ENCODE results near the gene AOAH. TPM values are rescaled to one million over a fixed set of nuclear protein-coding genes. Genes with fewer than 3 reads are reported as not detected.

The AOAH gene
- not detected for total RNA-seq (2021; fragmentation: NEBNext Ultra II Directional; extraction: Animal tissue kit (Norgen Biotek cat#: 25700))
- long read RNA-seq = 0 reads

GRCh38 chr7:36723951-36724664 lies at the start of gene AOAH:
AOAH (minus strand) TSS chr7:36724494; CDS start chr7:36724148, 346 bp downstream.
- Mint-ChIP-seq H3K36me3 (ENCODE audit: low read depth) (no peaks in the 10 kb centered on the region), H3K4me3 (no peak within 1 kb of the TSS), H3K4me1 (ENCODE audit: low read depth) (no peaks in the 10 kb centered on the region)

GRCh38 chr7:36766451-36766850 lies 42.2 kb upstream of the AOAH start:
- Mint-ChIP-seq H3K27ac (no peak overlapping the region), H3K4me1 (ENCODE audit: low read depth) (no peaks in the 10 kb centered on the region), H3K36me3 (ENCODE audit: low read depth) (no peaks in the 10 kb centered on the region), H3K9me3 (peaks cover 42% of the 10 kb centered on the region), H3K4me3 (no peak overlapping the region), H3K27me3 (ENCODE audit: insufficient read depth) (peaks cover 1% of the 10 kb centered on the region)
- no peak for TF ChIP-seq CTCF (IDR thresholded peaks at IDR 0.05)
- no peak for DNase-seq

More at GRCh38 chr7:36723951-36724664, at the start of gene AOAH:
- peaks cover 2% of the 10 kb centered on the region; the same call in 1 of the 2 replicates for H3K27me3 Mint-ChIP-seq (ENCODE audit: insufficient read depth)
- no peak for TF ChIP-seq CTCF (IDR thresholded peaks at IDR 0.05)
- H3K9me3 Mint-ChIP-seq = peaks cover 44% of the 10 kb centered on the region
- no peak within 1 kb of the TSS for H3K27ac Mint-ChIP-seq
- no peak for DNase-seq

GRCh38 chr7:36765605-36766004 lies 41.3 kb upstream of the AOAH start:
- Mint-ChIP-seq H3K4me3 (no peak overlapping the region), H3K36me3 (ENCODE audit: low read depth) (no peaks in the 10 kb centered on the region), H3K27ac (no peak overlapping the region), H3K27me3 (ENCODE audit: insufficient read depth) (peaks cover 1% of the 10 kb centered on the region), H3K4me1 (ENCODE audit: low read depth) (no peaks in the 10 kb centered on the region), H3K9me3 (peaks cover 46% of the 10 kb centered on the region)
- TF ChIP-seq CTCF (IDR thresholded peaks at IDR 0.05) = no peak
- no peak for DNase-seq

GRCh38 chr7:36764929-36765328 lies 40.6 kb upstream of the AOAH start:
- TF ChIP-seq CTCF (IDR thresholded peaks at IDR 0.05) = no peak
- no peak overlapping the region for H3K4me3 Mint-ChIP-seq
- no peaks in the 10 kb centered on the region for H3K4me1 Mint-ChIP-seq (ENCODE audit: low read depth)
- H3K9me3 Mint-ChIP-seq = peaks cover 53% of the 10 kb centered on the region
- no peak for DNase-seq
- no peak overlapping the region for H3K27ac Mint-ChIP-seq
- H3K27me3 Mint-ChIP-seq (ENCODE audit: insufficient read depth) = peaks cover 3% of the 10 kb centered on the region
- no peaks in the 10 kb centered on the region for H3K36me3 Mint-ChIP-seq (ENCODE audit: low read depth)

GRCh38 chr7:36763132-36763816 lies 39.0 kb upstream of the AOAH start:
- TF ChIP-seq CTCF (IDR thresholded peaks at IDR 0.05) = no peak
- Mint-ChIP-seq H3K4me1 (ENCODE audit: low read depth) (no peaks in the 10 kb centered on the region), H3K27me3 (ENCODE audit: insufficient read depth) (peaks cover 3% of the 10 kb centered on the region), H3K9me3 (peaks cover 57% of the 10 kb centered on the region), H3K4me3 (no peak overlapping the region), H3K27ac (no peak overlapping the region), H3K36me3 (ENCODE audit: low read depth) (no peaks in the 10 kb centered on the region)
- no peak for DNase-seq

All from HFFc6 (cell line).